GM21367 (cell line): ENCODE data around the gene C1QTNF8.

Source experiments
- ATAC-seq: cut with Tn5 transposase; IDR thresholded peaks from one replicate; pipeline ENCODE4 v1.9.1; 2021; ENCODE audit not compliant: unreplicated experiment

Gene C1QTNF8

GRCh38 chr16:1047801-1048200 lies 48.2 kb downstream of the C1QTNF8 start:
- ATAC-seq = no peak

GRCh38 chr16:1047123-1047522 lies 48.9 kb downstream of the C1QTNF8 start:
- ATAC-seq = no peak

- ATAC-seq = no peak
These were observed 49.8 kb downstream of the C1QTNF8 start for GRCh38 chr16:1045993-1046911.

GRCh38 chr16:1045310-1045992 lies 50.6 kb downstream of the C1QTNF8 start:
- no peak for ATAC-seq

GRCh38 chr16:1044460-1045309 lies 51.4 kb downstream of the C1QTNF8 start:
- no peak for ATAC-seq

- no peak for ATAC-seq
These were observed 52.1 kb downstream of the C1QTNF8 start for GRCh38 chr16:1043881-1044451.

GRCh38 chr16:1042866-1043265 lies 53.2 kb downstream of the C1QTNF8 start:
- ATAC-seq = no peak

GRCh38 chr16:1042049-1042744 lies 53.8 kb downstream of the C1QTNF8 start:
- ATAC-seq = no peak

- ATAC-seq = no peak
These were observed 55.7 kb downstream of the C1QTNF8 start for GRCh38 chr16:1040346-1040745.

- ATAC-seq = no peak
These were observed 56.3 kb downstream of the C1QTNF8 start for GRCh38 chr16:1039762-1040161.

GRCh38 chr16:1038932-1039331 lies 57.1 kb downstream of the C1QTNF8 start:
- ATAC-seq = no peak
